PC-9 (cell line): ENCODE data around the gene SIGLEC8. TPM values are rescaled to one million over a fixed set of nuclear protein-coding genes. Genes with fewer than 3 reads are reported as not detected.
"Not testable (repeated sequence)": the region's sequence is repeated elsewhere in the genome, so short reads cannot be mapped to it uniquely, and the experiment has no call there.

Experiments
- BruUV-seq: library from RNA; stranded (reverse); fragments of 400-500 nt; replicated peaks from 2 replicates; lab custom pipeline; 2021; lab: Mats Ljungman, UMichigan
- CTCF ChIA-PET: fragments of 300-600 bp; sonication (Branson Sonifier 250); formaldehyde crosslinking; loops from one replicate; lab custom pipeline; 2022; ENCODE audit warnings: antibody characterized with exemption; lab: Charles Lee
- POLR2A ChIA-PET: fragments of 300-600 bp; sonication (Branson Sonifier 250); formaldehyde crosslinking; loops from one replicate; lab custom pipeline; 2022; ENCODE audit warnings: antibody characterized with exemption; ENCODE audit not compliant: unreplicated experiment; lab: Charles Lee
- DNase-seq, 2 experiments: peaks; one replicate each; pipeline versions ENCODE4 v3.0.0 to v3.0.0-alpha.2; 2015 to 2022; ENCODE audit warnings: mixed read lengths in 1 of 2
- H2AFZ ChIP-seq: fragments of 200-600 bp; sonication (generic); 2 replicates; pipeline ENCODE4 v1.8.1; 2017; ENCODE audit warnings: antibody characterized with exemption
- H3F3A ChIP-seq: fragments of 200-600 bp; sonication (generic); 2 replicates; pipeline ENCODE4 v1.8.1; 2017; ENCODE audit warnings: antibody characterized with exemption, mild to moderate bottlenecking, low read depth; ENCODE audit not compliant: insufficient read depth
- H3K27ac ChIP-seq: fragments of 200-600 bp; sonication (generic); 2 replicates; pipeline ENCODE4 v1.6.1; 2016; ENCODE audit warnings: mixed run types
- H3K27me3 ChIP-seq: fragments of 200-600 bp; sonication (generic); 2 replicates; pipeline ENCODE4 v1.6.1; 2016; ENCODE audit warnings: low read depth, mixed run types; ENCODE audit not compliant: insufficient read depth
- H3K36me3 ChIP-seq: fragments of 200-600 bp; sonication (generic); 2 replicates; pipeline ENCODE4 v1.6.1; 2016; ENCODE audit warnings: low read depth, mixed run types
- H3K4me1 ChIP-seq: fragments of 200-600 bp; sonication (generic); replicated peaks from 2 replicates; pipeline ENCODE4 v1.6.1; 2016; ENCODE audit warnings: mixed run types; ENCODE audit not compliant: insufficient read depth
- H3K4me2 ChIP-seq: fragments of 200-600 bp; sonication (generic); 2 replicates; pipeline ENCODE4 v1.6.1; 2017; ENCODE audit warnings: mixed run types
- H3K4me3 ChIP-seq: fragments of 200-600 bp; sonication (generic); 2 replicates; pipeline ENCODE4 v1.6.1; 2016; ENCODE audit warnings: mixed run types
- H3K79me2 ChIP-seq: fragments of 200-600 bp; sonication (generic); 2 replicates; pipeline ENCODE4 v1.6.1; 2017; ENCODE audit warnings: low read depth, mixed run types
- H3K9me2 ChIP-seq: fragments of 200-600 bp; sonication (generic); 2 replicates; pipeline ENCODE4 v1.8.1; 2017; ENCODE audit warnings: mild to moderate bottlenecking; ENCODE audit not compliant: insufficient read depth
- H3K9me3 ChIP-seq: fragments of 200-600 bp; sonication (generic); 2 replicates; pipeline ENCODE4 v1.8.1; 2016; ENCODE audit warnings: low read depth; ENCODE audit not compliant: insufficient read depth
- H4K20me1 ChIP-seq: fragments of 200-600 bp; sonication (generic); 2 replicates; pipeline ENCODE4 v1.8.1; 2017; ENCODE audit not compliant: insufficient read depth
- CTCF ChIP-seq: fragments of 200-600 bp; sonication (generic); conservative IDR thresholded peaks from 2 replicates; pipeline ENCODE4 v1.6.1; 2017; ENCODE audit warnings: mixed run types, antibody characterized with exemption, mild to moderate bottlenecking, moderate library complexity
- EZH2 ChIP-seq: fragments of 200-600 bp; sonication (generic); IDR thresholded peaks from 2 replicates; pipeline ENCODE4 v1.8.0; 2017; ENCODE audit warnings: antibody characterized with exemption, low read depth
- intact Hi-C: fragments of 100-400 bp; cut with micrococcal nuclease; formaldehyde crosslinking; loops from one replicate; pipeline ENCODE4 v1.10.0; 2022; ENCODE audit not compliant: unreplicated experiment
- total RNA-seq: library from RNA; stranded (reverse); gene quantifications from 2 replicates; pipeline ENCODE4 v1.2.3, GENCODE V29; 2021

The SIGLEC8 gene
- total RNA-seq, 1 experiment from 2014 or later: not detected

- intact Hi-C loops: no loop called here
- no TSS peak for BruUV-seq
- Histone ChIP-seq H3K9me3 (no peaks in the 10 kb centered on the region), H3K27me3 (peaks cover 67% of the 10 kb centered on the region), H3K9me2 (no peaks in the 10 kb centered on the region), H3K79me2 (no peaks in the 10 kb centered on the region), H3K27ac (no peak within 1 kb of the TSS), H3K36me3 (no peaks in the 10 kb centered on the region), H3K4me3 (no peak within 1 kb of the TSS), H3K4me2 (no peak within 1 kb of the TSS), H4K20me1 (no peaks in the 10 kb centered on the region), H2AFZ (no peak within 1 kb of the TSS), H3F3A (no peaks in the 10 kb centered on the region), H3K4me1 (no peaks in the 10 kb centered on the region)
- no peak for DNase-seq
- TF ChIP-seq CTCF (no peak), EZH2 (no peak)
- CTCF ChIA-PET: no interaction called here
- POLR2A ChIA-PET: no interaction called here
Measured at GRCh38 chr19:51501594-51502263, 43.5 kb upstream of the SIGLEC8 start, which contains the start of gene SIGLEC12. SIGLEC12 (minus strand) TSS chr19:51501800; CDS start chr19:51501733, 67 bp downstream.

- peaks cover 70% of the 10 kb centered on the region for H3K27me3 ChIP-seq
- intact Hi-C loops, H3K4me2 ChIP-seq, H3K4me3 ChIP-seq, POLR2A ChIA-PET, DNase-seq, H3K27ac ChIP-seq, BruUV-seq, H3K79me2 ChIP-seq, H3K9me3 ChIP-seq, H3K36me3 ChIP-seq, H2AFZ ChIP-seq, H3F3A ChIP-seq, CTCF ChIA-PET, H3K4me1 ChIP-seq, H3K9me2 ChIP-seq, H4K20me1 ChIP-seq: not testable (repeated sequence)
Measured at GRCh38 chr19:51500931-51501330, 42.7 kb upstream of the SIGLEC8 start.

GRCh38 chr19:51497666-51498065 is 39.4 kb upstream of the SIGLEC8 start:
- no peak for DNase-seq
- intact Hi-C loops: no loop called here
- Histone ChIP-seq H3K4me2 (no peak overlapping the region), H3K36me3 (no peaks in the 10 kb centered on the region), H3F3A (no peaks in the 10 kb centered on the region), H2AFZ (no peak overlapping the region), H4K20me1 (no peaks in the 10 kb centered on the region), H3K9me3 (no peaks in the 10 kb centered on the region), H3K27ac (no peak overlapping the region), H3K4me3 (no peak overlapping the region), H3K4me1 (no peaks in the 10 kb centered on the region), H3K79me2 (no peaks in the 10 kb centered on the region), H3K9me2 (no peaks in the 10 kb centered on the region), H3K27me3 (peaks cover 78% of the 10 kb centered on the region)
- CTCF ChIA-PET: no interaction called here
- no TSS peak for BruUV-seq
- TF ChIP-seq EZH2 (no peak), CTCF (no peak)
- POLR2A ChIA-PET: no interaction called here

- no peaks in the 10 kb centered on the region for H3K4me1 ChIP-seq
- no TSS peak for BruUV-seq
- H3K27ac ChIP-seq: no peak overlapping the region
- POLR2A ChIA-PET: no interaction called here
- CTCF ChIA-PET: no interaction called here
- intact Hi-C loops: no loop called here
- TF ChIP-seq EZH2 (no peak), CTCF (no peak)
- H3K9me3 ChIP-seq: no peaks in the 10 kb centered on the region
- no peaks in the 10 kb centered on the region for H4K20me1 ChIP-seq
- DNase-seq: no peak
- no peaks in the 10 kb centered on the region for H3K79me2 ChIP-seq
- H3K36me3 ChIP-seq: no peaks in the 10 kb centered on the region
- no peak overlapping the region for H2AFZ ChIP-seq
- no peaks in the 10 kb centered on the region for H3K9me2 ChIP-seq
- peaks cover 75% of the 10 kb centered on the region for H3K27me3 ChIP-seq
- no peak overlapping the region for H3K4me3 ChIP-seq
- H3F3A ChIP-seq: no peaks in the 10 kb centered on the region
- H3K4me2 ChIP-seq: no peak overlapping the region
Measured at GRCh38 chr19:51493776-51494175, 35.5 kb upstream of the SIGLEC8 start.
